CD4-positive, alpha-beta T cell (primary cell): ENCODE results near the gene ZCCHC2. TPM values are rescaled to one million over a fixed set of nuclear protein-coding genes. Genes with fewer than 3 reads are reported as not detected.

Experiments
- ATAC-seq: fragments of 200-7000 bp; cut with Tn5 transposase; one replicate; pipeline ENCODE4 v1.10.0; 2022; ENCODE audit warnings: mild to moderate bottlenecking; ENCODE audit not compliant: poor library complexity
- CTCF ChIA-PET: fragments of 350-600 bp; sonication (Branson Sonifier 250); formaldehyde crosslinking; loops from one replicate; lab custom pipeline; 2021; ENCODE audit warnings: antibody characterized with exemption, inconsistent platforms; lab: Charles Lee
- POLR2A ChIA-PET: fragments of 350-600 bp; sonication (Branson Sonifier 250); formaldehyde crosslinking; loops from one replicate; lab custom pipeline; 2021; ENCODE audit warnings: antibody characterized with exemption, inconsistent platforms; lab: Charles Lee
- DNase-seq, 14 experiments: peaks; one replicate each; pipeline ENCODE4 v3.0.0-alpha.2; 2013 to 2020; ENCODE audit warnings: mixed read lengths in 2 of 14
- H3K27ac ChIP-seq, 2 donors: one replicate each; pipeline versions ENCODE4 v1.5.1 to v1.7.0; 2013; ENCODE audit warnings: low read length in 2 of 2, low read depth in 1 of 2, mild to moderate bottlenecking in 1 of 2
- H3K27me3 ChIP-seq, 2 experiments: 1 replicate in 1 of 2; 2 replicates in 1 of 2; pipeline versions ENCODE4 v1.6.1 to v1.7.0; 2013; ENCODE audit warnings: low read length in 2 of 2, control low read depth in 1 of 2, mild to moderate bottlenecking in 1 of 2, moderate library complexity in 1 of 2; ENCODE audit not compliant: insufficient read depth in 2 of 2, control insufficient read depth in 1 of 2
- H3K36me3 ChIP-seq: one replicate; pipeline ENCODE4 v1.6.1; 2013; ENCODE audit warnings: low read length, control low read depth; ENCODE audit not compliant: insufficient read depth
- H3K4me1 ChIP-seq: one replicate; pipeline ENCODE4 v1.6.1; 2013; ENCODE audit warnings: low read length, control low read depth; ENCODE audit not compliant: insufficient read depth
- H3K4me3 ChIP-seq: one replicate; pipeline ENCODE4 v1.5.1; 2013; ENCODE audit warnings: mild to moderate bottlenecking, low read length, moderate library complexity
- H3K9me3 ChIP-seq, 2 experiments: 1 replicate in 1 of 2; 2 replicates in 1 of 2; pipeline versions ENCODE4 v1.6.1 to v1.7.0; 2013; ENCODE audit warnings: low read length in 2 of 2, mild to moderate bottlenecking in 2 of 2, control low read depth in 1 of 2, moderate library complexity in 1 of 2; ENCODE audit not compliant: control insufficient read depth in 1 of 2, insufficient read depth in 1 of 2
- H3K27ac Mint-ChIP-seq: one replicate; pipeline ENCODE4 v1.8.0; 2020; ENCODE audit warnings: mixed read lengths
- H3K27me3 Mint-ChIP-seq: one replicate; pipeline ENCODE4 v1.8.0; 2021; ENCODE audit warnings: mixed read lengths
- H3K36me3 Mint-ChIP-seq: one replicate; pipeline ENCODE4 v1.8.0; 2021; ENCODE audit warnings: low read depth, mixed read lengths
- H3K4me1 Mint-ChIP-seq: one replicate; pipeline ENCODE4 v1.8.0; 2021; ENCODE audit warnings: low read depth, mixed read lengths
- H3K4me3 Mint-ChIP-seq: one replicate; pipeline ENCODE4 v1.8.0; 2020; ENCODE audit warnings: mild to moderate bottlenecking, mixed read lengths
- H3K9me3 Mint-ChIP-seq: one replicate; pipeline ENCODE4 v1.8.0; 2020; ENCODE audit warnings: mixed read lengths
- CTCF ChIP-seq: fragments of 200-600 bp; IDR thresholded peaks from one replicate; pipeline ENCODE4 v1.8.0; 2022; ENCODE audit warnings: antibody characterized with exemption, mild to moderate bottlenecking
- intact Hi-C, 2 experiments: fragments of 100-400 bp; cut with DNase I in 1 of 2; cut with micrococcal nuclease in 1 of 2; formaldehyde crosslinking; loops; one replicate each; pipeline versions ENCODE4 v1.15.1 to v1.9.0; 2023 to 2025; cut with DNase I, micrococcal nuclease
- total RNA-seq, 174 experiments: library from RNA in 2 of 174; stranded (reverse) in 2 of 174; gene quantifications; one replicate each; pipeline ENCODE4 v1.2.3 and lab custom pipeline; 2021 to 2026

Gene ZCCHC2
- total RNA-seq, 2 experiments from 2014 or later, result 85.0 to 85.4 TPM

- peaks cover 4% of the 10 kb centered on the region for H3K4me1 ChIP-seq
- peaks cover 4 to 9% of the 10 kb centered on the region in 2 experiments for H3K9me3 ChIP-seq
- H3K36me3 ChIP-seq, result no peaks in the 10 kb centered on the region
- H3K27ac ChIP-seq, result no peak overlapping the region
- H3K27me3 ChIP-seq, result peaks cover 7 to 12% of the 10 kb centered on the region in 2 experiments
- Mint-ChIP-seq H3K4me3 (no peak overlapping the region), H3K27me3 (peaks cover 6% of the 10 kb centered on the region), H3K4me1 (peaks cover 6% of the 10 kb centered on the region), H3K27ac (no peak overlapping the region), H3K9me3 (peaks cover 4% of the 10 kb centered on the region), H3K36me3 (no peaks in the 10 kb centered on the region)
- ChIA-PET CTCF (no interaction called here), POLR2A (no interaction called here)
- no peak for TF ChIP-seq CTCF
- no peak overlapping the region for H3K4me3 ChIP-seq
- no peak for ATAC-seq
- no peak for DNase-seq
- intact Hi-C loops, result no loop called here
These were observed 68.2 kb downstream of the ZCCHC2 start for GRCh38 chr18:62590799-62591590.

- Mint-ChIP-seq H3K27me3 (peaks cover 50% of the 10 kb centered on the region), H3K4me3 (no peak overlapping the region), H3K9me3 (peaks cover 4% of the 10 kb centered on the region), H3K36me3 (no peaks in the 10 kb centered on the region), H3K4me1 (peaks cover 5% of the 10 kb centered on the region), H3K27ac (no peak overlapping the region)
- intact Hi-C loops, result no loop called here
- Histone ChIP-seq H3K27ac (no peak overlapping the region), H3K9me3 (peaks cover 4 to 15% of the 10 kb centered on the region in 2 experiments), H3K4me1 (peaks cover 10% of the 10 kb centered on the region), H3K27me3 (peaks cover 36 to 48% of the 10 kb centered on the region in 2 experiments), H3K36me3 (no peaks in the 10 kb centered on the region), H3K4me3 (no peak overlapping the region)
- ChIA-PET POLR2A (no interaction called here), CTCF (no interaction called here)
- TF ChIP-seq CTCF, result no peak
- ATAC-seq (no peak), DNase-seq (no peak)
These were observed 73.5 kb downstream of the ZCCHC2 start for GRCh38 chr18:62596145-62597005.

- Mint-ChIP-seq H3K9me3 (no peaks in the 10 kb centered on the region), H3K4me1 (peaks cover 5% of the 10 kb centered on the region), H3K4me3 (no peak overlapping the region), H3K36me3 (no peaks in the 10 kb centered on the region), H3K27ac (no peak overlapping the region), H3K27me3 (peaks cover 60% of the 10 kb centered on the region)
- POLR2A ChIA-PET, result no interaction called here
- CTCF ChIA-PET, result no interaction called here
- ATAC-seq, result no peak
- Histone ChIP-seq H3K9me3 (peaks cover 0 to under 1% of the 10 kb centered on the region in 2 experiments), H3K36me3 (no peaks in the 10 kb centered on the region), H3K27me3 (peaks cover 27 to 28% of the 10 kb centered on the region in 2 experiments), H3K4me1 (peaks cover 2% of the 10 kb centered on the region), H3K4me3 (no peak overlapping the region), H3K27ac (no peak overlapping the region)
- no peak for TF ChIP-seq CTCF
- intact Hi-C loops, result no loop called here
- DNase-seq, result no peak
These were observed 79.0 kb downstream of the ZCCHC2 start for GRCh38 chr18:62601871-62602270.
